ENCODE results near the gene SYT14. TPM values are rescaled to one million over a fixed set of nuclear protein-coding genes. Genes with fewer than 3 reads are reported as not detected.

Gene SYT14
- total and polyA plus RNA-seq, 2 of the 4 experiments (the other 2 are of a cell fraction), result 0.14 to 1.3 TPM

Other genes with a start within 250 kb of the SYT14 start
- gene HSD11B1, start 233.4 kb upstream of the SYT14 start, total RNA-seq (2012; rRNA removed), result 0.28 and 0.72 TPM in 2 replicates
- 0.30 and 0.41 TPM in 2 replicates for gene HSD11B1, start 233.4 kb upstream of the SYT14 start, polyA plus RNA-seq (2012; rRNA removed)
- 0.18 TPM in 1 of 2 replicates, not detected in the other for gene TRAF3IP3, start 182.2 kb upstream of the SYT14 start, total RNA-seq (2012; rRNA removed)
- gene TRAF3IP3, start 182.2 kb upstream of the SYT14 start, polyA plus RNA-seq (2012; rRNA removed), result 0.06 and 0.12 TPM in 2 replicates
- 4.2 and 4.3 TPM in 2 replicates for gene C1orf74, start 153.7 kb upstream of the SYT14 start, total RNA-seq (2012; rRNA removed)
- 0.79 and 1.1 TPM in 2 replicates for gene C1orf74, start 153.7 kb upstream of the SYT14 start, polyA plus RNA-seq (2012; rRNA removed)
- 1.9 and 2.9 TPM in 2 replicates for gene IRF6, start 132.1 kb upstream of the SYT14 start, total RNA-seq (2012; rRNA removed)
- 1.2 and 1.7 TPM in 2 replicates for gene IRF6, start 132.1 kb upstream of the SYT14 start, polyA plus RNA-seq (2012; rRNA removed)
- 17.2 and 17.4 TPM in 2 replicates for gene UTP25, start 110.2 kb upstream of the SYT14 start, total RNA-seq (2012; rRNA removed)
- gene UTP25, start 110.2 kb upstream of the SYT14 start, polyA plus RNA-seq (2012; rRNA removed), result 6.9 and 7.1 TPM in 2 replicates